LoVo (cell line): Measurements from ENCODE around the gene IL11RA.
"Not testable (repeated sequence)": the region's sequence is repeated elsewhere in the genome, so short reads cannot be mapped to it uniquely, and the experiment has no call there.

Experiments used
- DNase-seq: peaks from one replicate; pipeline ENCODE4 v3.0.0-alpha.2; 2016; ENCODE audit warnings: low spot score

The IL11RA gene

GRCh38 chr9:34629491-34629808 is 22.5 kb upstream of the IL11RA start:
- no peak for DNase-seq

GRCh38 chr9:34630402-34631154 is 21.4 kb upstream of the IL11RA start:
- no peak for DNase-seq

- DNase-seq, result no peak
Measured at GRCh38 chr9:34633166-34633565, 18.8 kb upstream of the IL11RA start.

GRCh38 chr9:34633851-34634550 is 18.0 kb upstream of the IL11RA start:
- DNase-seq, result peak; percentile 76

GRCh38 chr9:34634551-34635248 is 17.3 kb upstream of the IL11RA start:
- no peak for DNase-seq

- no peak for DNase-seq
Measured at GRCh38 chr9:34635556-34635955, 16.4 kb upstream of the IL11RA start.

GRCh38 chr9:34636791-34637355 is 15.1 kb upstream of the IL11RA start:
- DNase-seq, result no peak

GRCh38 chr9:34637356-34638137 is 14.4 kb upstream of the IL11RA start, which contains the start of gene SIGMAR1:
TSS of gene SIGMAR1 (minus strand) at chr9:34637787. CDS start at chr9:34637697, 90 bp downstream.
- DNase-seq, result peak; percentile 92

GRCh38 chr9:34638138-34638445 is 13.9 kb upstream of the IL11RA start:
- DNase-seq, result no peak

- not testable (repeated sequence) for DNase-seq
Measured at GRCh38 chr9:34639322-34639721, 12.7 kb upstream of the IL11RA start.

GRCh38 chr9:34642679-34643078 is 9.3 kb upstream of the IL11RA start:
- no peak for DNase-seq

GRCh38 chr9:34644766-34645314 is 7.1 kb upstream of the IL11RA start:
- no peak for DNase-seq

GRCh38 chr9:34646211-34647083 is 5.5 kb upstream of the IL11RA start, which contains the start of gene GALT:
TSS of gene GALT (plus strand) at chr9:34646675. CDS start at chr9:34646705, 30 bp downstream.
- DNase-seq, result peak; percentile 87

- no peak for DNase-seq
Measured at GRCh38 chr9:34647084-34647403, 4.9 kb upstream of the IL11RA start.

- no peak for DNase-seq
Measured at GRCh38 chr9:34647651-34648050, 4.3 kb upstream of the IL11RA start.

GRCh38 chr9:34648673-34649072 is 3.3 kb upstream of the IL11RA start:
- no peak for DNase-seq

GRCh38 chr9:34650816-34651215 is 1.2 kb upstream of the IL11RA start:
- DNase-seq, result no peak

GRCh38 chr9:34651321-34651720 is 664 bp upstream of the IL11RA start:
- DNase-seq, result no peak

GRCh38 chr9:34652602-34653000 is 616 bp downstream of the IL11RA start:
- DNase-seq, result no peak

- no peak for DNase-seq
Measured at GRCh38 chr9:34653151-34654072, 1.4 kb downstream of the IL11RA start.
